ENCODE results near the gene EHBP1L1. TPM values are rescaled to one million over a fixed set of nuclear protein-coding genes. Genes with fewer than 3 reads are reported as not detected.
A peak's percentile ranks its signal among the peaks of the same experiment; 100 is the strongest.

The EHBP1L1 gene
- total and polyA plus RNA-seq, 2 of the 13 experiments (the other 11 are each of a cell fraction or from before 2014, with no cell fraction given): 8.3 to 10.6 TPM

DNA sequence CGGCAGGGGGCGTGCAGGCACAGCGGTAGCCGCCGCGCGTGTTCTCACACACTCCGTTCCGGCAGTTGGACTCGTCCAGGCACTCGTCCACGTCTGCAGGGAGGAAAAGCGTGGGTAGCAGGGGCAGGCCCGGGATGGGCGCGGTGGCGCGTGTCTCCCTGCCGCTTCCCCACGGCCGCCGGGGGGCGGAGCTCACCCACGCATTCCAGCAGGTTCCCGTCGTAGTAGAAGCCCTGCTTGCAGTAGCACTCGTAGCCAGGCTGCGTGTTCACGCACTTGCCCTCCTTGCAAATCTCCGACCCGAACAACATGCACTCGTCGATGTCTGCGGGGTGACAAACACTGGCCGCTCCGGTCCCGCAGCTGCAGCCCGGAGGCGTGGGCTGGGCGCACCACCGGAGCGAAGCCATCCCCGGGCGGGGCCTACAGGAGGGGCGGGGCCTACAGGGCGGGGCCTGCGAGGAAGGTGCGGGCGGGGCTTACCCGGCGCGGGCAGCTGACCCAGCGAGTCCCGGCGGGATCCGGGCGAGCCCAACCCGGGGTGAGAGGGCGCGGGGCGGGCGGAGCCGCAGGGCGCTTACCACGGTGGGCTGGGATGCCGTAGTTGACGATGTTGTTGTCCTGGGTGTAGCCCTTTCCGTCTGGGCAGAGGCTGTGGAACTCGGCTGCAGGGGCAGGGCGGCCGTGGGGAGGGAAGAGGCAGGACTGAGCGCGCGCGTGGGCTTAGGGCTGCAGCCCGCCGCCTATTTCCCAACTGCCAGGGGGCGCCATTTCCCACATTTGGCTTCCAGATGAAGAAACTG, 35.4 kb upstream of the EHBP1L1 start (continued):
- TF ChIP-seq RNF219 (CRISPR knock-in tag; IDR thresholded peaks at IDR 0.05): no peak
- peak; percentile 52 for TF ChIP-seq SMC3 (IDR thresholded peaks at IDR 0.05; ENCODE audit: low read length)
- TF ChIP-seq XRCC5 (optimal IDR thresholded peaks at IDR 0.05; ENCODE audit: low read length): peak; percentile 77
- TF ChIP-seq RORA (CRISPR knock-in tag; IDR thresholded peaks at IDR 0.05): no peak
- no peak for TF ChIP-seq ZNF292 (CRISPR knock-in tag; IDR thresholded peaks at IDR 0.05; ENCODE audit: borderline replicate concordance, low read depth)
- TF ChIP-seq PTBP1 (IDR thresholded peaks at IDR 0.05; ENCODE audit: low read depth, low read length, poor library complexity, severe bottlenecking): peak; percentile 28
- TF ChIP-seq ZNF468 (CRISPR knock-in tag; IDR thresholded peaks at IDR 0.05): no peak
- peak; percentile 35; the same call in 1 of the 2 replicates for TF ChIP-seq GABPB1 (CRISPR knock-in tag; IDR thresholded peaks at IDR 0.05)
- TF ChIP-seq, protein P1, sequence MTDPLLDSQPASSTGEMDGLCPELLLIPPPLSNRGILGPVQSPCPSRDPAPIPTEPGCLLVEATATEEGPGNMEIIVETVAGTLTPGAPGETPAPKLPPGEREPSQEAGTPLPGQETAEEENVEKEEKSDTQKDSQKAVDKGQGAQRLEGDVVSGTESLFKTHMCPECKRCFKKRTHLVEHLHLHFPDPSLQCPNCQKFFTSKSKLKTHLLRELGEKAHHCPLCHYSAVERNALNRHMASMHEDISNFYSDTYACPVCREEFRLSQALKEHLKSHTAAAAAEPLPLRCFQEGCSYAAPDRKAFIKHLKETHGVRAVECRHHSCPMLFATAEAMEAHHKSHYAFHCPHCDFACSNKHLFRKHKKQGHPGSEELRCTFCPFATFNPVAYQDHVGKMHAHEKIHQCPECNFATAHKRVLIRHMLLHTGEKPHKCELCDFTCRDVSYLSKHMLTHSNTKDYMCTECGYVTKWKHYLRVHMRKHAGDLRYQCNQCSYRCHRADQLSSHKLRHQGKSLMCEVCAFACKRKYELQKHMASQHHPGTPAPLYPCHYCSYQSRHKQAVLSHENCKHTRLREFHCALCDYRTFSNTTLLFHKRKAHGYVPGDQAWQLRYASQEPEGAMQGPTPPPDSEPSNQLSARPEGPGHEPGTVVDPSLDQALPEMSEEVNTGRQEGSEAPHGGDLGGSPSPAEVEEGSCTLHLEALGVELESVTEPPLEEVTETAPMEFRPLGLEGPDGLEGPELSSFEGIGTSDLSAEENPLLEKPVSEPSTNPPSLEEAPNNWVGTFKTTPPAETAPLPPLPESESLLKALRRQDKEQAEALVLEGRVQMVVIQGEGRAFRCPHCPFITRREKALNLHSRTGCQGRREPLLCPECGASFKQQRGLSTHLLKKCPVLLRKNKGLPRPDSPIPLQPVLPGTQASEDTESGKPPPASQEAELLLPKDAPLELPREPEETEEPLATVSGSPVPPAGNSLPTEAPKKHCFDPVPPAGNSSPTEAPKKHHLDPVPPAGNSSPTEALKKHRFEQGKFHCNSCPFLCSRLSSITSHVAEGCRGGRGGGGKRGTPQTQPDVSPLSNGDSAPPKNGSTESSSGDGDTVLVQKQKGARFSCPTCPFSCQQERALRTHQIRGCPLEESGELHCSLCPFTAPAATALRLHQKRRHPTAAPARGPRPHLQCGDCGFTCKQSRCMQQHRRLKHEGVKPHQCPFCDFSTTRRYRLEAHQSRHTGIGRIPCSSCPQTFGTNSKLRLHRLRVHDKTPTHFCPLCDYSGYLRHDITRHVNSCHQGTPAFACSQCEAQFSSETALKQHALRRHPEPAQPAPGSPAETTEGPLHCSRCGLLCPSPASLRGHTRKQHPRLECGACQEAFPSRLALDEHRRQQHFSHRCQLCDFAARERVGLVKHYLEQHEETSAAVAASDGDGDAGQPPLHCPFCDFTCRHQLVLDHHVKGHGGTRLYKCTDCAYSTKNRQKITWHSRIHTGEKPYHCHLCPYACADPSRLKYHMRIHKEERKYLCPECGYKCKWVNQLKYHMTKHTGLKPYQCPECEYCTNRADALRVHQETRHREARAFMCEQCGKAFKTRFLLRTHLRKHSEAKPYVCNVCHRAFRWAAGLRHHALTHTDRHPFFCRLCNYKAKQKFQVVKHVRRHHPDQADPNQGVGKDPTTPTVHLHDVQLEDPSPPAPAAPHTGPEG (CRISPR knock-in tag; IDR thresholded peaks at IDR 0.05): no peak
- peak; percentile 63 for TF ChIP-seq ZNF687 (CRISPR knock-in tag; IDR thresholded peaks at IDR 0.05)
- no peak for TF ChIP-seq SOX6 (IDR thresholded peaks at IDR 0.05)
- TF ChIP-seq SOX6 (CRISPR knock-in tag; IDR thresholded peaks at IDR 0.05): 0 out of 2 replicates have a peak, but pooled peaks have one; percentile 12
- peak; percentile 3; the same call in 1 of the 2 replicates for TF ChIP-seq POLR2AphosphoS5 (IDR thresholded peaks at IDR 0.05; ENCODE audit: low read depth, low read length)
- TF ChIP-seq YEATS4 (CRISPR knock-in tag; IDR thresholded peaks at IDR 0.05; ENCODE audit: borderline replicate concordance): no peak
- TF ChIP-seq SP4 (CRISPR knock-in tag; IDR thresholded peaks at IDR 0.05): no peak; the same call in 1 of the 2 replicates

Measured in HepG2 (cell line).